SKM-1 treated with dmso at 0.1 percent for 144 hours (cell line): ENCODE results near the gene NUP155.
"Not testable (repeated sequence)": the region's sequence is repeated elsewhere in the genome, so short reads cannot be mapped to it uniquely, and the experiment has no call there.

Experiments used
- DNase-seq: peaks from one replicate; lab custom pipeline; 2025; ENCODE audit not compliant: unreplicated experiment; lab: John Stamatoyannopoulos, UW

The NUP155 gene

DNA sequence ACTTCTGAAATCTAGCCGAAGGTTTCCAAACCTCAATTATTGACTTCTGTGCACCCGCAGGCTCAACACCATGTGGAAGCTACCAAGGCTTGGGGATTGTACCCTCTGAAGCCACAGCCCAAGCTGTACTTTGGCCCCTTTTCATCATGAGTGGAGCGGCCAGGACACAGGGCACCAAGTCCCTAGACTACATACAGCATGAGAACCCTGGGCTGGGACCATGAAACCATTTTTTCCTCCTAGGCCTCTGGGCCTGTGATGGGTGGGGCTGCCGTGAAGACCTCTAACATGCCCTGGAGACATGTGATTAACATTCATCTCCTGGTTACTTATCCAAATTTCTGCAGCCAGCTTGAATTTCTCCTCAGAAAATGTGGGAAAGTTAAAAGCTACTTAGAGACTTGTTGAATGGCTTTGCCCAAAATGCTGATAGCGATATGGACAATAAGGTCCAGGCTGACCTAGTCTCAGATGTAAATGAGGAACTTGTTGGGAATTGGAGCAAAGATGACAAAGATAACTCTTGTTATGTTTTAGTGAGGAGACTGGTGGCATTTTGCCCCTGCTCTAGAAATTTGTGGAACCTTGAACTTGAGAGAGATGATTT is 87.6 kb downstream of the NUP155 start:
- DNase-seq = no peak

DNA sequence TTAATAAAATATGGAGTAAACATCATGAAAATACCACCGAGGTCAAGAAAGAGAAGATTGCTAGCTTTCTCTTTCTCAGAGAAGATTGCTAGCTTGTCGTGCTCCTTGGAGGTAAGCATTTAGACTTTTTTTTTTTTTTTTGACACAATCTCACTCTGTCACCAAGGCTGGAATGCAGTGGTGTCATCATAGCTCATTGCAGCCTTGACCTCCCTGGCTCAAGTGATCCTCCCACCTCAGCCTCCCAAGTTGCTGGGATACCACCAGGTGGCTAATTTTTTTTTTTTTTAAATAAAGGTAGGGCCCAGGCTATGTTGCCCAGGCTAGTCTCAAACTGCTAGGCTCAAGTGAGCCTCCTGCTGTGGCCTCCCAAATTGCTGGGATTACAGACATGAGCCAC is 95.4 kb downstream of the NUP155 start:
- DNase-seq = no peak

DNA sequence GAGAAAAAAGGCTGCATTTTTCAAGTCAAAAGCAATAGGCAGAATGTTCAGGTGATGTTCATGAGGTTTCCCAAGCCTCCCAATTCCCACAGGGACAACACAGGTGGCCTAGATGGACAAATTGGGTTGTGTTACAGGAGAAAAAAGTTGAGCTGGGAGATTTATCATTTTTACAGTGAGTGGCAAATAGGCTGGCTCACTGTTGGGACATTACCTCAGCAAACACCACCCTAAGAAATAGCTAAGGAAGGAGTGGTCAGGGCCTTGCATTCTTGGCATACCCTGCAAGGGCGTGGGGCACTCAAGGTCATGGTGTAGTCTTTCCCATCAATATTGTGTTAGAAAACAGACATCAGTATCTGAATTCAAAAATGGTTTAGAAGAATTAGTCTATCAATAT is 98.4 kb downstream of the NUP155 start:
- no peak for DNase-seq

DNA sequence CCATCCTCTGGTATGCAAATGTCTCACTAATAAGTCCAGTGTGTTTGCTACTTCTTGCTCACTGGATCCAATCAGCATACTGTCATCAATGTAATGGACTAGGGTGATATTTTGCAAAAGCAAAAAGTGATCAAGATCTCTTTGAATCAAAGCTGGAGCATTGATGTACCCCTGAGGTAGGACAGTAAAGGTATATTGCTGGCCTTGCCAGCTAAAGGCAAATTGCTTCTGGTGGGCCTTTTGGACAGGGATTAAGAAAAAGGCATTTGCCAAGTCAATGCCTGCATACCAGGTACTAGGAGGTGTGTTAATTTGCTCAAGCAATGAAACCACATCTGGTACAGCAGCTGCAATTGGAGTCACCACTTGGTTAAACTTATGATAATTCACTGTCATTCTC is 102.8 kb downstream of the NUP155 start:
- not testable (repeated sequence) for DNase-seq

DNA sequence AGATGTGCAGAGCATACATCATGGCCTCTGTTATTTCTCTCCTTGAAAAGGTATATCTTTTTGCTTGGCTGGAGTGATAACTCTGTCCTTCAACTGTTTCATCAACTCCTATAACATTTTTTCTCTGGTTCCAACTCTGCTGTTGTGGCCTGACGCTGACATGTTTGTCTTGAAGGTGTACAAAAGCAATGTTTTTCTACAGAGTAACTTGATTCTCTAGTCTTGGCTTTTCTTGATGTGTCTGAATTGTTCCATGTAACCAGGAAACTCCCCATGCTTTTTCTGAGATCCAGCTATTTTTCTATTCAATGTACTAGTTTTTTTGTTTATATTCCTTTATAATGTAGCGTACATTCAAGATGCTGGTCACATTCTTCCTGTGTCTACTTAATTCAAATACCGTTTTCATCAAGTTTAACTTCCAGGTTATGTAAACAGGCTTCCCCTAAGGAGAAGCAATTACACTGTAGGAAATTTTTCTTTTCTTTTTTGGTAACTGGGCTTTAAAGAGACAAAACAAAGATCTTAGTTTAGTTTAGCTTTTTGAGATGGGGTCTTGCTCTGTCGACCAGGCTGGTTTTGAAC is 115.0 kb downstream of the NUP155 start:
- no peak for DNase-seq

DNA sequence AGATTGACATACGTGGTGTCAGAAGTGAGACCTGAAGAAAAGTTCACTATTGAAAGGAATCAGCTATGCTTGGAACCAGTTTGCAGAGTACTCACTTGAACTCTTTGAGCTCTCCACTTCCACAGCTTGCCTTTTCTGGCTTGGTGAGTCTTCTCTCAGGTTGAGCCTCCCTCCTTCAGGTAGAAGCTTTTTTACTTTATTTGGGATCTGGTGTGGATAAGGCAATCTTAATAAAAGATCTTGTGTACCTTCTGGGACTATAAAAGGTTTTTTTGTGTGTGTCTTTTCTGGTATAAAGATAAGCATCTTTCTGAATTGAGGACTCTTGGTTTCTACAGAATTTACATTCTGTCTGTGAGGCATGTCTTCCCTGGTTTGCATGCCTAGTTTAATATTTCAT is 116.3 kb downstream of the NUP155 start:
- DNase-seq = no peak

DNA sequence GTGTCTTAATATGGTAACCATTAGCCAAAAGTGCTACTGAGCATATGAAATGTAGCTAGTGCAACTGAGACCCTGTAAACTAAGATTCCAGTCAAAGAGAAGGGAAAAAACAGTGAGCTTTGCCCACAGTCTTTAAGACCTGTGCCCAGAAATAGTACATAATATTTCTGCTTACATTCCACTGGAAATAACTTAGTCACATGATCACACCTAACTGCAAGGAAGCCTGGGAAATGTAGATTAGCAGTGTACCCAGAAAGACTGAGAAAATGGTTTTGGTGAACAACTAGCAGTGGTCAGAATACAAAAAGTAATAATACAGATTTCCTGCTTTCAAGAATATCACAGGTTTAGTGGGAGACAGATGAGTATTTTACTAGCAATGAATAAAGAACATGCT is 119.2 kb downstream of the NUP155 start:
- DNase-seq = no peak

DNA sequence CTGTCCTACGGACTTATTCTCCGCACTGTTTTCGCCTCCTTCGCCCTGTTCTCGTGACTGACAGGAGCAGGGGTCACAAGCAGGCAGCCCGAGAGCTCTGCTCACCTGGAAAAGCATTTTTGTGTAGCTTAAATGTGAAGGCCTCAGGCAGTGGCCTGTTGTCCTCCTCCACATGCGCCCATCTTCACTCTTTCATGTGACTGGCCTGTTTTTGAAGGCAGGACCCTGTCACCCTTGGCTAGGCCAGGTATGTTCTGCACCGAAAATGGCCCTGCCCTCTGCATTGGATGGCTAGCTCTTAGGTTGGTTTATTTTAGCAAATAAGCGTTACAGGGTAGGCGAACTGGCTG is 121.1 kb downstream of the NUP155 start:
- no peak for DNase-seq

DNA sequence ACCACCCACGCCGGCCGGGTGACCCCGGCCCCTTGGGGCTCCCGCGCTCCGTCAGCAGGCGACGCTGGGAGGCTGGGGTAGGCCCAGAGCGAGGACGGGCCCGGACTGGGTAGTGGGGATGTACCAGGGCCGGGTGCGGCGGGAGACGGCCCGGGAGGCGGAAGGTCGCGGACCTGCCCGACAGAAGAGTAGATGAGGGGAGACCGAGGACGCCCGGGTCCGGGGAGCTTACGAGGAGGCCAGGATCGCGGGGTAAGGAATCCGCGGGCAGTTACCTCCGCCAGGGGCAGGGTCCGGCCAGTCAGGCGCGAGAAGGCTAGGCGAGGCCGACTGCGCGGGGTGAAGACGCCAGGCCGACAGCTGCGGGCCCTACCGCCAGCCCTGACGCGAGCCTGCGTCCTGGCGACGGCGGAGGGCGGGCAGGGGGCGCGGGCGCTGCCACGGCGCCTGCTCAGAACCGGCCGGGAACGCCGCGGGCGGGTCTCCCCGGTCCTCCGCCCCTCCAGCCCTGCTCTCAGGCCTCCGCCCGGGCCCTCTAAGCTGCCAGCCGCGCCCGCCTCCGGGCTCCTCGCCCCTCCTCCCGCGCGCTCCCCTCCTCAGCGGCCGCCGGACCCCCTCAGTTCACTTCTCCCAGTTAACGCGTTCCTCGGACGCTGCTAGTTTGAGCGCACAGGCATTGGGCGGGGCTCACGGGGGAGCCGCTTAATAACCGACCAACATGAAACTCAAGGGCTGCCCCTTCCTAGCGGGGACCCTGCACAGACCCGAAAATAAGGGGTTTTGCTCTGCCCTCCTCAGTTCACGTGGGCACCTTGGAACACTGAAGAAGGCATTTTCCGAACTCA is 121.7 kb downstream of the NUP155 start, which contains the start of gene CPLANE1:
Gene CPLANE1 (minus strand): TSS at position 407 of the 845 bp plus-strand sequence. CDS start 1,678 bp downstream, outside the sequence.
- DNase-seq = peak; percentile 57

DNA sequence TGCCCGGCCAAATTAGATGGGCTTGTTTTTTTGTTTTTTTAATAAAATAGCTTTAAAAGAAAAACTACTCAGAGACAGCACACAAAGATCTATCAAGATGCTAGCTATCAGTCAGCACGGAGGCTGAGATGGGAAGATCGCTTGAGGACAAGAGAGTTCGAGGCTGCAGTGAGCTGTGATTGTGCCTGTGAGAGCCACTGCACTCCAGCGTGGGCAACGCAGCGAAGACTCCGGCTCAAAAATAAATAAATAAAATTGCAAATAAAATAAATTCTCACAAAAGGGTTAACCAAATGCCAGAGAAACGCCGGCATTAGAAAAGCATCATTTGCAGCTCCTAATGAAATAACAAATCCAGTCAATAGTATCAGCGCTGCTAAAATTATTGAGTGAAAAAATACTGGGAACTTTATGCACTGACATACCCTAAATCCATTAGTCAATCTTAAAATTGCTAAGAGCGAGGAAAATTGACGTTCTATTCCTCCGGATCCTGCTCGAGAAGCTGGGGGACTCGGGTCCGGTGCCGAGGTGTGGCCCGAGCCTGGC is 122.4 kb downstream of the NUP155 start:
- DNase-seq = no peak

DNA sequence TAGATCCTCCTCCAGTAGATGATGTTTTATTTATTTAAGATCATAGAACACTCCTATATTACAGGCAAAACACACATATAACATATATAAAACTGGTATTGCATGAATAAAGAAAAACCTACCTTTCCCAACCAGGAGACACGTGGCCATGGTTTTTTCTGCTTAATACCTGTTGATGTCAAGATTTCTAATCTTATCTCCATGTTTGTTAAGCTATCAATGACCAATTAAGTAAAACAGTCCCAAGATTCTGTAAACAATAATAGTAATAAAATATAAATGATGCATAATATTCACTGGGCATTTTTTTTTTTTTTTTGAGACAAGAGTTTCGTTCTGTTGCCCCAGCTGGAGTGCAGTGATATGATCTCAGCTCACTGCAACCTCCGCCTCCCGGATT is 123.4 kb downstream of the NUP155 start:
- no peak for DNase-seq

DNA sequence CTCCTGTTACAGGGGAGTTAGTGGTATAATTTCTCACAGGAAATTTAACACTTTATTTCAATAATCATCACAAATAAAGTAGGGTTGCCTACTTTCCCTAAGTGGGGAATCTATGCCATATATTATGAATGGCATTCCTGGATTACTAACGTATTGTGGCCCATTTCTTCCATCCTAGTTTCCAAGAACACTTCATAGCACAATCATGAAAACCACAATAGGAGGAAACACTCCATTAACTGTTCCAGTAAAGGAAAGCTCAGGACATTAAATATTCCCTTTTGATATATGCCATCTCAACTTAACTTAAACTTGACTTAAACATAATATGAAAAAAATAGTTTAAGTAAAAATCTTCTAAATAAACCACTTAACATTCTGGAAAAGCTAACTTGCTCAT is 123.9 kb downstream of the NUP155 start:
- no peak for DNase-seq
